Measurements from ENCODE around the gene ATP6V0D1.

Gene ATP6V0D1

DNA sequence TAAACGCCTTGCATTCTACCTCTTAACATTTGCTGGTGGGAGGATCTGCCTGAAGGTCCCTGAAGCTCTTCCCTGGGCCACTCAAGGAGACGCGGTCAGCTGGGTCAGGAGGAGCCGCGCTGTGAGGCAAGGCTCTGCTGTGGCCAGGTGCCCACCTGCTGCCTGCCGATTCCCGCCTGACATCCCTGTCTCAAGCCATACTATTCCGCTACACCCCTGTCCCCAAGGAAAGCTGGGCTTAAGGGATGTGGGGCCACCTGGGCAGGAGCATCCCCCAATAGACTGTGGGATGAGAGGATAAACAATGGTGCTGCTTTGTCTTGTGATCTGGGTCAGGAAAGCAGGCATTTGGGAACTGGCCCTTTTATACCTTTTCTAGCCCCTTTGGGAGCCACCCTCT, 92.8 kb downstream of the ATP6V0D1 start:
- H3F3A ChIP-seq (ENCODE audit: insufficient read depth, low read length), result no peaks in the 10 kb centered on the region
- H3K4me2 ChIP-seq (ENCODE audit: low read length), result no peak overlapping the region
- H4K20me1 ChIP-seq (ENCODE audit: insufficient read depth, low read length), result no peaks in the 10 kb centered on the region
- TF ChIP-seq, protein P1, sequence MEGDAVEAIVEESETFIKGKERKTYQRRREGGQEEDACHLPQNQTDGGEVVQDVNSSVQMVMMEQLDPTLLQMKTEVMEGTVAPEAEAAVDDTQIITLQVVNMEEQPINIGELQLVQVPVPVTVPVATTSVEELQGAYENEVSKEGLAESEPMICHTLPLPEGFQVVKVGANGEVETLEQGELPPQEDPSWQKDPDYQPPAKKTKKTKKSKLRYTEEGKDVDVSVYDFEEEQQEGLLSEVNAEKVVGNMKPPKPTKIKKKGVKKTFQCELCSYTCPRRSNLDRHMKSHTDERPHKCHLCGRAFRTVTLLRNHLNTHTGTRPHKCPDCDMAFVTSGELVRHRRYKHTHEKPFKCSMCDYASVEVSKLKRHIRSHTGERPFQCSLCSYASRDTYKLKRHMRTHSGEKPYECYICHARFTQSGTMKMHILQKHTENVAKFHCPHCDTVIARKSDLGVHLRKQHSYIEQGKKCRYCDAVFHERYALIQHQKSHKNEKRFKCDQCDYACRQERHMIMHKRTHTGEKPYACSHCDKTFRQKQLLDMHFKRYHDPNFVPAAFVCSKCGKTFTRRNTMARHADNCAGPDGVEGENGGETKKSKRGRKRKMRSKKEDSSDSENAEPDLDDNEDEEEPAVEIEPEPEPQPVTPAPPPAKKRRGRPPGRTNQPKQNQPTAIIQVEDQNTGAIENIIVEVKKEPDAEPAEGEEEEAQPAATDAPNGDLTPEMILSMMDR (IDR thresholded peaks at IDR 0.05; ENCODE audit: low read length), result no peak
- TF ChIP-seq EZH2 (IDR thresholded peaks at IDR 0.05; ENCODE audit: borderline replicate concordance, low read length), result no peak
- no peak overlapping the region for H3K4me3 ChIP-seq (ENCODE audit: low read depth, low read length, poor library complexity, severe bottlenecking)
- H3K4me1 ChIP-seq (ENCODE audit: insufficient read depth, low read length, severe bottlenecking), result no peaks in the 10 kb centered on the region
- no peak overlapping the region for H2AFZ ChIP-seq (ENCODE audit: low read length)
- no peaks in the 10 kb centered on the region for H3K79me2 ChIP-seq (ENCODE audit: insufficient read depth, low read length)
- no peak overlapping the region for H3K9ac ChIP-seq (ENCODE audit: low read length)
- no peaks in the 10 kb centered on the region for H3K27me3 ChIP-seq (ENCODE audit: insufficient read depth, low read length)
- H3K9me3 ChIP-seq (ENCODE audit: low read length), result no peaks in the 10 kb centered on the region
- no peaks in the 10 kb centered on the region for H3K9me2 ChIP-seq (ENCODE audit: low read depth, low read length)
- H3K36me3 ChIP-seq (ENCODE audit: insufficient read depth, low read length), result no peaks in the 10 kb centered on the region
- no peak overlapping the region for H3K27ac ChIP-seq (ENCODE audit: low read depth, low read length, poor library complexity, severe bottlenecking)
